Eye (tissue), 1 donor: ENCODE measurements around the gene MYL9.
"Not testable (repeated sequence)": the region's sequence is repeated elsewhere in the genome, so short reads cannot be mapped to it uniquely, and the experiment has no call there.

Experiments used
- DNase-seq: peaks from one replicate; pipeline ENCODE4 v3.0.0-alpha.2; 2015

The MYL9 gene

GRCh38 chr20:36541227-36541767 is at the start of gene MYL9:
MYL9 (plus strand) TSS chr20:36541519; CDS start chr20:36544885, 3,366 bp downstream.
- DNase-seq = peak; percentile 66

- DNase-seq = no peak
Measured at GRCh38 chr20:36491901-36492617, 49.3 kb upstream of the MYL9 start.

DNA sequence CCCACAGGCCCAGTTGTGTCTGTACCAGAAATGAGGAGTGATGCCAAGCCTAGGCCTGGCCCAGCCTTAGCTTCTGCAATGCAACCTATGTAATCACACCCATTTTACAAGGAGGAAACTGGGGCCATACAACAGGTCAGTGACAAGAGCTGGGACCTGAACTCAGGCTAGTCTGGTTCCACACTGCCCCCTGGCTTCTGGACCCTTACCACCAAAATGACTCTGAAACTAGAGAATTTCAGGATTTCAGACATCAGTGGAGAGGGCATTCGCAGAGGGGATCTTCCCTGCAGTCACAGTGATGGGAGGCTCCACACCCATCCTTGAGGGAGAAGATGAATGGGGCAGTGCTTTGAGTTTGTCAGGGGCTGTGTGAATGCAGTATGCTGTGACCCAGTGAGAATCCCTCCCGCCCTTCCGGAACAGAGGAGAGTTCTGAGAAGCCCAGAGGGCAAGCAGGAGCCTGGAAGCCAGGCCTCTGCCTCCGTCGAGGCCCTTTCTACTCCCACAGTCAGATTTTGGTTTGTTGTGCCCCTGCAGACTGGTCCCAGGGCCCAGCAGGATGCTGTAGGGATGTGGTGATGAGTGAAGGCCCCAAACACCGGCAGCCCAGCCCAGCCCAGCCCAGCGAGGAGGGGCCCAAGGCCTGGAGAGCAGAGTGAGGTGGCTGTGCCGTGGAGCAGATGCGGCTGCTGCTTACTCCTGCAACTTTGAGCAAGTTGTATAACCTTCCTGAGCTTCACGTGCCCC is 48.1 kb upstream of the MYL9 start:
- DNase-seq = no peak

DNA sequence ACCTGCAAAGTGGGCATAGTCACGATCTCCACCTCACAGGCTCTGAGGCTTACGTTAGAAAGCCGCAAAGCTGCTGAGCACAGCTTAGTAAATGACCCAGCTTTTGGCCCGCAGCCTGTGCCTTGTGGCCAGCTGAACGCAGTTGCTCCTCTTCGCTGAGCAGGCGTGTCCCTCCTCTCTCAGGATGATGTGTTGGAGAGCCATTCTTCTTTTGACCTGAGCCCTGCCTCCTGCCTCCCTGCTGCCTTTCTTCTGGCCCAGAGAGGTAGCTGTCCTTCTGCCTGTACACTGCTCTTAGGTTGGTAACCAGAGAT is 47.6 kb upstream of the MYL9 start:
- no peak for DNase-seq

GRCh38 chr20:36496707-36497669 is 44.3 kb upstream of the MYL9 start:
- DNase-seq = no peak

DNA sequence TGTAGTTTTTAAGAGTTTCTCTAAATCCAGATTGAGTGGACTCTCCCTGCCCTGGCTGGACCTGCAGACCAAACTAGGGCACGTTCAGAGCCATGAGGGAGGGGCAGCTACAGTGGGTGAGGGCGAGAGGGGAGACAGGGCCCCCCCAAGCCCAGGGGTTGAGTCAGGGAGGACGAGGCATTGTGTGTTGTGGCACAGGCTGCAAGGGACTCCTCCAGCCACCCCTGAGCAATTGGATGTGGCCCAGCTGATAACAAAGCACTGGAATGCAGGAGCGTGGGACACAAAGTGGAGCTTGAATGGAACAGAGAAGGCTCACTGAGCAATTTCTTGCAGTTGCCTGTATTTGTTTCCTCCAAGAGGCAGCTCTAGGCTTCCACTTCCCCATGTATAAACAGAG is 43.5 kb upstream of the MYL9 start:
- peak; percentile 74 for DNase-seq

DNA sequence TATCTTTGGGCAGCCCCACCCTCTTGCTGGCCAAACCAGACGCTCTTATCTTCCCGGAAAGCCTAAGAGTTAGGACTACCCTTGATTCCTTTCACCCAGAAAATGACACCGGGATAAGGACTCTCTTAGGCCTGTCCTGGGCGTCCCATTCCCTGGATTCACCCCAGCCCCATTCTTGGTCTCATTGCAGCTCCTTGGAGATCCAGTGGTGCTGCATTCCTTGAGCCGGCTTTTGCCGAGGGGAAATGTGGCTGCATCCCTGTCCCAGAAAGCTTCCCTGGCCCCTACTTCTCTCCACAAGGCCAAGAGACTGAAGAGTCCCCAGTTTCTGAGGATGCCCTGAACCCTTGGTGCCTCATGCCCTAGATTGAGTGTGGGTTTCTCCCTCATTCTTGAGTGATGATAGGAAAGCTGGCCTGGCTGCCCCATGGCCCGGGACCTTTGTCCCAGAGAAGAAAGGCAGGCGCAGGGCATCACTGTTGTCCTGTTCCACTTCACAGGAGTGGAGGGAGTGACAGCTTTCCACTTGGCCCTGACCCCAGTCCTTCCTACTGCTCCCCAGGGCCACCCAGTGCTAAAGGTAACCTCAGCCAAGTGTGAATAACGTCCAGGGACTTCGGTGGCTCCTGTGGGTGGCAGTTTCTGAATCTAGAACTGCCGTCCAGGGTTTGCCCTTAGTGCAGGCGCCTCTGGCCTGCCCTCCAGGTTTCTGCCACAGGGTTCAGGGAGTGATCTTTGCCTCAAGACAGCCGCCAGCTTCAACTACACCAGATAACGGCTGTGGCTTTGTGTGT is 42.7 kb upstream of the MYL9 start:
- DNase-seq = no peak

GRCh38 chr20:36499211-36499610 is 42.1 kb upstream of the MYL9 start:
- DNase-seq = no peak

DNA sequence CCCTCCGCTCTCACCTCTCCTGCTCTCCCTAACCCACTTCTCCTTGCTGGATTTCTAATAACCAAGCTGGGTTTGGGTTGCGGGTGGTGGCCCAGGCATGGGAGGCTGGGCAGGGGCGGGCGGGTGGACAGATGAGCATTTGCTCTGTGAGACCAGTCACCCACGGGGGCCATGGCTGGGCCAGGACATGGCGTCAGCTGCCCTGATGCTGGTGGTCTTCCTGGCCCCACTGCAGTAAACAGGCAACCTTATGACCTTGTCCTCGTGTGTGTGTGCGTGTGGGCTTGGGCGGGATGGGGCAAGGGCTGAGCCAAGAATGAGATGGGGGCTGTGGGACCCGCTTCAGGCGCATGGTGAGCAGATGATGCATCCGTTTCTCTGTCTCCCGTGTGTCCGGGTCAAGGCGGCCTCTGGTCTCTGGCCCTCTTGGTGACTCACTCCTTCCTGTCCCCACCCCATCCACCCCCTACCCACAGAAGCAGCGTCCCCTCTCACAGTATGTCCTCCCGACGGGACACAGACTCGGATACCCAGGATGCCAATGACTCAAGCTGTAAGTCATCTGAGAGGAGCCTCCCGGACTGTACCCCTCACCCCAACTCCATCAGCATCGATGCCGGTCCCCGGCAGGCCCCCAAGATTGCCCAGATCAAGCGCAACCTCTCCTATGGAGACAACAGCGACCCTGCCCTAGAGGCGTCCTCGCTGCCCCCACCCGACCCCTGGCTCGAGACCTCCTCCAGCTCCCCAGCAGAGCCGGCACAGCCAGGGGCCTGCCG is 41.4 kb upstream of the MYL9 start:
- no peak for DNase-seq

DNA sequence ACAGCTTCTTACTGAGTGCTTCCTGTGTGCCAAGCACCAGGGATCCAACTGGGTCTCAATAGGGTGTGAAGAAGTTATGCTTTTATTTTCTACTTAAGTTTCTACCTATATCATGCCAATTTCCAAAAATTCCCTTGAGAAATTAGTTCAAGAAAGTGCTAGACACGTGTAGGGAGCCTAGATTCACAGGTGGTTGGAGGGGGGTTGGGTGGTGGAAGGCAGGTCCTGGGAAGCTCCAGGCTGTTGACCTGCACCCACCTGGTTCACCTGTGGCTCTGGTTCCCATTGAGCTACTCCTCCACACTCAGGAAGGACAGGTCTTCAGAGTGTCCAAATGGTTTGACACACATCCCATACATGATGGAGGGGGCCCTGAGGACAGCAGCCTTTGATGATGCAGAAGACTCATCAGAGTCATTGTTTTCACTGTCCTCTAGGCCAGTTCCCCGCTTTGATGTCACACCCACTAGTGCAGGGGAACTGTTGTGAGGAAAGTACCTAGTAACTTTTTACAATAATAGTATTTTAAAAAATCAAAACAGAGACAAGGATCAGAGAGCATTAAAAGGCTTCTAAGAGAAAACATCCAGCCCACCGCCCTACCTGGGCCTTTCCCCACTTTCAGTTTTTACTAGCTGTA is 39.8 kb upstream of the MYL9 start:
- no peak for DNase-seq

DNA sequence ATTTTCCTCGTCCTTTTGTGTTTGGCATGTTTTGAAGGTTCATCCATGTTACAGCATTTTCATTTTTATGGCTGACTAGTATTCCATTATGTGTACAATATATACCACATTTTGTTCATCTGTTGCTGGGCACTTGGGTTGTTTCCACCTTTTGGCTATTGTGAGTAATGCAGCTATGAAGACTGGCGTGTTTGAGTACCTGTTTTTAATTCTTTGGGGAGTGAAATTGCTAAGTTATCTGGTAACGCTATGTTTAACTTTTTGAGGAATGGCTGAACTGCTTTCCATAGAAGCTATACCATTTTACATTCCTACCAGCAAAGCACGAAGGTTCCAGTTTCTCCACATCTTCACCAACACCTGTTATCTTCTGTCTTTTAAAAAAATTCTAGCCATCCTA is 37.0 kb upstream of the MYL9 start:
- no peak for DNase-seq

- DNase-seq = no peak
Measured at GRCh38 chr20:36506253-36506652, 35.1 kb upstream of the MYL9 start.

DNA sequence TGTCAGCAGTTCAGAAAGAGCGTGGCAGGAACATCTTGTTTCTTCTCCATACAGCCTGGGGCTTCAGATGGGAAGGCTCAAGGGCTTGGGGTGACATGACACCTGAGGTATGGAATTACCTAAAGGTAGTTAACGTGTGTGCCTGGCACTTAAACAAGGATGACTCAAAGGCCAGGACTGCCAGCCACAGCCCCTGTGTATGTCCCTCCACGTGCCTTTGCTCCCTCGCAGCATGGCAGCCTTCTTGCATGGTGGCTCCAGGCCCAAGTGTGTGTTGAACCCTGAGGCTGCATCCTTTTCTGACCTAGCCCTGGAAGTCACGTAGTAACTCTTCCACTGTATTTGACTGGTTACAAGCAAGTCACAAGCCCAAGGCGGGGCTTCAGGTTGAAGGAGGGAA is 33.6 kb upstream of the MYL9 start:
- DNase-seq = no peak

DNA sequence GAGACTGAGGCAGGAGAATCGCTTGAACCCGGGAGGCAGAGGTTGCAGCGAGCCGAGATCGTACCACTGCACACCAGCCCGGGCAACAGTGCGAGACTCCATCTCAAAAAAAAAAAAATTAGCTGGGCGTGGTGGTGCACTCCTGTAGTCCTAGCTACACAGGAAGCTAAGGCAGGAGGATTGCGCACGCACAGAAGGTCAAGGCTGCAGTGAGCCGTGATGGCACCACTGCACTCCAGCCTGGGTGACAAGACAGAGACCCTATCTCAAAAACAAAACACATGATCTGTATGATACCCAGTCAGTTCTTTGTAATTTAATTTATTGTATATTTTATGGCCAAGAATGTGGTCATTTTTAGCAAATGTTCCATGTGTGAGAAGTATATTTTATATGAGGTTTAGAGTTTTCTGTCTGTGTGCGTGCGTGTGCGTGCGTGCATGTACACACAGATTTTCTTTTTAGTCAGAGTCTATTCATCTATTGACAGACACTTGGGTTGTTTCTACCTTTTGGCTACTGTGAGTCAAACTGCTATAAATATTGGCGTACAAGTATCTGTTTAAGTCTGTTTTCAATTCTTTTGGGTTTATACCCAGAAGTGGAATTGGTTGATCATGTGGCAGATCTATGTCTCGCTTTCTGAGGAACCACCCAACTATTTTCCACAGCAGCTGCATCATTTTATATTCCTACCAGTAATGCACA is 22.2 kb upstream of the MYL9 start:
- DNase-seq = no peak

GRCh38 chr20:36519944-36520343 is 21.4 kb upstream of the MYL9 start:
- DNase-seq = no peak

DNA sequence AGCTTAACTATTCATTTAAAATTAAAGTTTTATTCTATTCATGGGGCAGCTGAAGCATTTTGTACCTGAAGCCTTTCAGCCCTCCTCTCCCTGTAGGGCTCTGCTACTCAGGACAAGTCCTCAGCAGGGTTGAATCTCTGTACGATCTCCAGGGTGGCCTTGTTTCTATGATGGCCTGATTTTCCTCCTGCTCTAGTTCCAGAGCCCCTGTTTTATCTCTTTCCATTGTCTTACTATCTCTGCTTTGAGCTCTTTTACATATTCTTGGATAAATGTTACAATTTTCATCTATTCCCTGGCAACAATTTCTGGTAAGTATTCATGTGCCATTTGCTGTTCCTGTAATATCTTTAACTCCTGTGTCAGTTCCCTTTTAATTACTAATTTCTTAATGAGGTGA is 19.8 kb upstream of the MYL9 start:
- DNase-seq = no peak

GRCh38 chr20:36522412-36522811 is 18.9 kb upstream of the MYL9 start:
- DNase-seq = not testable (repeated sequence)

GRCh38 chr20:36523341-36523740 is 18.0 kb upstream of the MYL9 start:
- DNase-seq = no peak

DNA sequence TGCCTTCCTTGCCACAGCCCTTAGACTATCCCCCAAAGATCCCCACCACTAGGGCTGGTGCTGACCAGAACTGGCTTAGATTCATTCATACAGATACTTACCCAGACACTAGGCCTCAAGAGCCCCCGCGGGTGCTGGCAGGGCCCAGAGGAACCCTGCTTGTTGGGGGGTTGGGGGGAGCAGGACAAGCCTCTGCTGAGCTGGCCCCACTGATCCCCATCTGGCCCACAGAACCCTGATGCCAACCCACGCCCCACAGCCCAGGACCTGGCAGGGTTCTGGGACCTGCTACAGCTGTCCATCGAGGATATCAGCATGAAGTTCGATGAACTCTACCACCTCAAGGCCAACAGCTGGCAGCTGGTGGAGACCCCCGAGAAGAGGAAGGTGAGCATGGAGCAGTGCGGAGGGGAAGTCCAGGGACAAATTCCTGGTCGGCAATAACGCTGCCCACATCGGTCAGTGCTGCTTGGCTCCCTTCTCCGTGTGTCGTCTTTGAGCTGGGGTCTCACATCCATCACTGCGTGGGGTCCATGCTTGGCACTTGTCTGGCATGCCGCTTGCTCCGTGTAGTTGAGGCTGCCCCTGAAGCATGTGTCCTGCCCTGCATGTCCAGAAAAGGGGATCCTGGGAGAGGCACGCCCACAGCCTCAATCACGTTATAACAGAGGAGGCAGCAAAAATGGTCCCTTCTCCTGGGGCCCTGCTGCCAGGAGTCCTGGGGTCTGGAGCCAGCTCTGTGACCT is 15.5 kb upstream of the MYL9 start:
- DNase-seq = no peak
